Hepatocyte (in vitro differentiated cells): ENCODE data around the gene PI4KA.

Source experiments
- EZH2 ChIP-seq: fragments of 200-600 bp; sonication (generic); IDR thresholded peaks from 2 replicates; pipeline ENCODE4 v1.6.1; 2016; ENCODE audit warnings: antibody characterized with exemption, mild to moderate bottlenecking, borderline replicate concordance
- EZH2phosphoT487 ChIP-seq: fragments of 200-600 bp; sonication (generic); IDR thresholded peaks from one replicate; pipeline ENCODE4 v1.6.1; 2018; ENCODE audit warnings: antibody characterized with exemption, mild to moderate bottlenecking, low read depth, moderate library complexity; ENCODE audit not compliant: unreplicated experiment, severe bottlenecking
- TF ChIP-seq, protein P1 (sequence below): fragments of 200-600 bp; sonication (generic); IDR thresholded peaks from 2 replicates; pipeline ENCODE4 v1.5.1; 2016; ENCODE audit warnings: antibody characterized with exemption, mild to moderate bottlenecking; ENCODE audit not compliant: poor library complexity

DNA sequence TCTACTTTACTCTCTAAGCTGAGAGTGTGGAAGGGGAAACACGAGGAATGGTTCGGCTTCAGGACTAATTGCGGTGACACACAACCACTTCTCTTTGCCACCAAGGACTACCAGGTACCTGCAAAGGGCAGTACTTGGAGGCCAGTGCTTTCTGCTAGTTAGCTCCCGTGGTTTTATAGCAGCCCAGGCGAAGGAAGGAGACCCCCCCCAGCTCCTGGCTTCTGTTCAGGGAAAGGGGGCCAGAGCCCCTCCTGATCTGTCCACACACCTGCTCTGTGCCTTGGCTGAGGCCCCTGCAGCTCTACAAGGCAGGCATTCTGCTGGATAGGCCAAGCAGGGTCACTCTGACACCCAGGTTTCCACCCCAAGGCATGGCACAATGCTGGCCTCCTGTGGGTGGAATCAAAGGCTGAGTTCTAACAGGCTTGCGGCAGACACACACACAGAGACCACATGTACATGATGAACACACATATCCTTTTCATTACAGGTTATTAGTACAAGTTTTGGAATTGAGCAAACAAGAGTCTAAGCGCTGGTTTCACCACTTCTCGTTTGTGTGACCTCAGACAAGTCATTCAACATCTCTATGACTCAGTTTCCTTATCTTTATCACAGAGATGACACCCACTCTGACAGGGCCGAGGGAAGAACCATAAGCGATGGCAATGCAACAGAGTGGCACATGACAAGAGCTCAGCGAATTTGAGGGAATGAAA, 77.2 kb downstream of the PI4KA start:
- TF ChIP-seq, protein P1, sequence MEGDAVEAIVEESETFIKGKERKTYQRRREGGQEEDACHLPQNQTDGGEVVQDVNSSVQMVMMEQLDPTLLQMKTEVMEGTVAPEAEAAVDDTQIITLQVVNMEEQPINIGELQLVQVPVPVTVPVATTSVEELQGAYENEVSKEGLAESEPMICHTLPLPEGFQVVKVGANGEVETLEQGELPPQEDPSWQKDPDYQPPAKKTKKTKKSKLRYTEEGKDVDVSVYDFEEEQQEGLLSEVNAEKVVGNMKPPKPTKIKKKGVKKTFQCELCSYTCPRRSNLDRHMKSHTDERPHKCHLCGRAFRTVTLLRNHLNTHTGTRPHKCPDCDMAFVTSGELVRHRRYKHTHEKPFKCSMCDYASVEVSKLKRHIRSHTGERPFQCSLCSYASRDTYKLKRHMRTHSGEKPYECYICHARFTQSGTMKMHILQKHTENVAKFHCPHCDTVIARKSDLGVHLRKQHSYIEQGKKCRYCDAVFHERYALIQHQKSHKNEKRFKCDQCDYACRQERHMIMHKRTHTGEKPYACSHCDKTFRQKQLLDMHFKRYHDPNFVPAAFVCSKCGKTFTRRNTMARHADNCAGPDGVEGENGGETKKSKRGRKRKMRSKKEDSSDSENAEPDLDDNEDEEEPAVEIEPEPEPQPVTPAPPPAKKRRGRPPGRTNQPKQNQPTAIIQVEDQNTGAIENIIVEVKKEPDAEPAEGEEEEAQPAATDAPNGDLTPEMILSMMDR = no peak
- no peak for TF ChIP-seq EZH2
- no peak for TF ChIP-seq EZH2phosphoT487
